ENCODE measurements around the gene MACROD2. TPM values are rescaled to one million over a fixed set of nuclear protein-coding genes. Genes with fewer than 3 reads are reported as not detected.

Gene MACROD2
- total RNA-seq, 4 donors from 2014 or later, result 12.6 to 60.3 (median 18.9) TPM

DNA sequence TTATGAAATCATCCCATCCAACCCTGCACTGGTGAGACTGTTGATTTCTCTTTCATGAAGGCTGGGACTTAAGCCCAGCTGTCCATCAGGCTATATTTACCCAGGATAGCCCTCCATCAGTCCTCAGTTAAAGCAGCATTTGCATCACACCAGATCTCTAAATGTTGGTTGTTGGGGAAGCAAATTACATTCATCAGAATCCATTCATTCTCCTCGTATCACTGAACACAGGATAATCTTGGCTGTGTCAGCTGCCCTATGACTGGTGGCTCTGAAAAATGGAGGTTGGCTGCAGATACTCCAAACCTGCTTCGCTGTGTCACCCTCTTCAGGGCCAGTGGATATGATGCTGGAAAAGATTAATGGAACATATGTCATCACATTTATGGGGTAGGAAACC, 1859.6 kb downstream of the MACROD2 start:
- DNase-seq (ENCODE audit: low spot score in 2 of 2), result no peak
- Histone ChIP-seq H3K4me3 (no peak overlapping the region), H3K4me1 (no peaks in the 10 kb centered on the region), H3K27me3 (no peaks in the 10 kb centered on the region), H3K36me3 (no peaks in the 10 kb centered on the region), H3K9me3 (no peaks in the 10 kb centered on the region), H3K27ac (no peak overlapping the region)
- TF ChIP-seq EP300 (IDR thresholded peaks at IDR 0.05) (no peak), POLR2AphosphoS5 (IDR thresholded peaks at IDR 0.05) (no peak), POLR2A (IDR thresholded peaks at IDR 0.05) (no peak)
- TF ChIP-seq, protein P1, sequence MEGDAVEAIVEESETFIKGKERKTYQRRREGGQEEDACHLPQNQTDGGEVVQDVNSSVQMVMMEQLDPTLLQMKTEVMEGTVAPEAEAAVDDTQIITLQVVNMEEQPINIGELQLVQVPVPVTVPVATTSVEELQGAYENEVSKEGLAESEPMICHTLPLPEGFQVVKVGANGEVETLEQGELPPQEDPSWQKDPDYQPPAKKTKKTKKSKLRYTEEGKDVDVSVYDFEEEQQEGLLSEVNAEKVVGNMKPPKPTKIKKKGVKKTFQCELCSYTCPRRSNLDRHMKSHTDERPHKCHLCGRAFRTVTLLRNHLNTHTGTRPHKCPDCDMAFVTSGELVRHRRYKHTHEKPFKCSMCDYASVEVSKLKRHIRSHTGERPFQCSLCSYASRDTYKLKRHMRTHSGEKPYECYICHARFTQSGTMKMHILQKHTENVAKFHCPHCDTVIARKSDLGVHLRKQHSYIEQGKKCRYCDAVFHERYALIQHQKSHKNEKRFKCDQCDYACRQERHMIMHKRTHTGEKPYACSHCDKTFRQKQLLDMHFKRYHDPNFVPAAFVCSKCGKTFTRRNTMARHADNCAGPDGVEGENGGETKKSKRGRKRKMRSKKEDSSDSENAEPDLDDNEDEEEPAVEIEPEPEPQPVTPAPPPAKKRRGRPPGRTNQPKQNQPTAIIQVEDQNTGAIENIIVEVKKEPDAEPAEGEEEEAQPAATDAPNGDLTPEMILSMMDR (IDR thresholded peaks at IDR 0.05), result no peak
- WGBS, result 89% methylated on average over 2 of the region's 2 CpGs

GRCh38 chr20:15857173-15857784, 1862.0 kb downstream of the MACROD2 start:
- no peaks in the 10 kb centered on the region for H3K9me3 ChIP-seq
- no peak for TF ChIP-seq POLR2AphosphoS5 (IDR thresholded peaks at IDR 0.05)
- no peak for TF ChIP-seq POLR2A (IDR thresholded peaks at IDR 0.05)
- TF ChIP-seq EP300 (IDR thresholded peaks at IDR 0.05), result no peak
- TF ChIP-seq, protein P1 (IDR thresholded peaks at IDR 0.05), result no peak
- DNase-seq (ENCODE audit: low spot score in 2 of 2), result no peak
- H3K27ac ChIP-seq, result no peak overlapping the region
- 88% methylated on average over 4 of the region's 4 CpGs for WGBS
- no peaks in the 10 kb centered on the region for H3K36me3 ChIP-seq
- H3K4me1 ChIP-seq, result no peaks in the 10 kb centered on the region
- no peaks in the 10 kb centered on the region for H3K27me3 ChIP-seq
- H3K4me3 ChIP-seq, result no peak overlapping the region

- no peaks in the 10 kb centered on the region for H3K9me3 ChIP-seq
- DNase-seq (ENCODE audit: low spot score in 2 of 2), result no peak
- H3K4me3 ChIP-seq, result no peak overlapping the region
- H3K27ac ChIP-seq, result no peak overlapping the region
- no peaks in the 10 kb centered on the region for H3K27me3 ChIP-seq
- H3K4me1 ChIP-seq, result no peaks in the 10 kb centered on the region
- TF ChIP-seq POLR2AphosphoS5 (IDR thresholded peaks at IDR 0.05) (no peak), POLR2A (IDR thresholded peaks at IDR 0.05) (no peak), EP300 (IDR thresholded peaks at IDR 0.05) (no peak)
- TF ChIP-seq, protein P1 (IDR thresholded peaks at IDR 0.05), result no peak
- no peaks in the 10 kb centered on the region for H3K36me3 ChIP-seq
- WGBS, result 94% methylated on average over 2 of the region's 2 CpGs
Observed at GRCh38 chr20:15859061-15859460, 1863.7 kb downstream of the MACROD2 start.

DNA sequence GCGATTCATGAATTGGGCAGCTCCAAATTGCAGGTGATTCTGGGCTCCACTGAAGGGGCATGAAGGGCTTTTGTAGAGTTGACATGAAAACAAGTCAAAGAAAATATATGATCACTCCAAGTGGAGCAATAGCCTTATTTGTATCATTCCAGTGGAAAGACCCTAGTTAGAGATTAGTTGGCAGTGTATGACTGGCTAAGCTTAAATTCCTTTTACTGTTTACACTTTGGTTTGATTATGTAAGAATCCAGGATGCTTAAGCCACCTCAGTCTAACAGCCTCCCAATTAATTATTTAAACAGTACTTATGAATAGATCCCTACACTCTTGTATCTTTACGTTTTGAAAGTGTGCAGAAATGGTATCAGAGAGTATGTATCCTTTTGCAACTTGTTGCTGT, 1865.5 kb downstream of the MACROD2 start:
- DNase-seq (ENCODE audit: low spot score in 2 of 2), result no peak
- no peaks in the 10 kb centered on the region for H3K4me1 ChIP-seq
- no peak overlapping the region for H3K27ac ChIP-seq
- WGBS, result 76% methylated on average over 2 of the region's 2 CpGs
- H3K9me3 ChIP-seq, result no peaks in the 10 kb centered on the region
- no peaks in the 10 kb centered on the region for H3K36me3 ChIP-seq
- no peaks in the 10 kb centered on the region for H3K27me3 ChIP-seq
- TF ChIP-seq, protein P1 (IDR thresholded peaks at IDR 0.05), result no peak
- TF ChIP-seq EP300 (IDR thresholded peaks at IDR 0.05) (no peak), POLR2A (IDR thresholded peaks at IDR 0.05) (no peak), POLR2AphosphoS5 (IDR thresholded peaks at IDR 0.05) (no peak)
- H3K4me3 ChIP-seq, result no peak overlapping the region

GRCh38 chr20:15862178-15862577, 1866.9 kb downstream of the MACROD2 start:
- Histone ChIP-seq H3K36me3 (no peaks in the 10 kb centered on the region), H3K27ac (no peak overlapping the region), H3K4me3 (no peak overlapping the region), H3K9me3 (no peaks in the 10 kb centered on the region), H3K27me3 (no peaks in the 10 kb centered on the region), H3K4me1 (no peaks in the 10 kb centered on the region)
- no peak for DNase-seq (ENCODE audit: low spot score in 2 of 2)
- TF ChIP-seq POLR2AphosphoS5 (IDR thresholded peaks at IDR 0.05), result no peak
- no peak for TF ChIP-seq POLR2A (IDR thresholded peaks at IDR 0.05)
- no peak for TF ChIP-seq EP300 (IDR thresholded peaks at IDR 0.05)
- TF ChIP-seq, protein P1 (IDR thresholded peaks at IDR 0.05), result no peak
- 86% methylated on average over 4 of the region's 4 CpGs for WGBS

Data from suprapubic skin (tissue), 4 donors.